Skeletal muscle tissue (tissue), 4 donors: ENCODE measurements around the gene LENG8. TPM values are rescaled to one million over a fixed set of nuclear protein-coding genes. Genes with fewer than 3 reads are reported as not detected.

Experiments used
- H3K27ac ChIP-seq: one replicate; pipeline ENCODE4 v1.7.0; 2013; ENCODE audit warnings: mild to moderate bottlenecking, low read depth, low read length, inconsistent platforms
- H3K27me3 ChIP-seq, 3 donors: one replicate each; pipeline ENCODE4 v1.7.0; 2013; ENCODE audit warnings: low read length in 3 of 3; ENCODE audit not compliant: control insufficient read depth in 3 of 3, insufficient read depth in 3 of 3
- H3K36me3 ChIP-seq, 3 donors: one replicate each; pipeline ENCODE4 v1.7.0; 2013; ENCODE audit warnings: low read length in 3 of 3; ENCODE audit not compliant: control insufficient read depth in 3 of 3, insufficient read depth in 3 of 3
- H3K4me1 ChIP-seq, 3 donors: one replicate each; pipeline ENCODE4 v1.7.0; 2013; ENCODE audit warnings: low read length in 3 of 3, mild to moderate bottlenecking in 3 of 3; ENCODE audit not compliant: control insufficient read depth in 3 of 3, insufficient read depth in 3 of 3
- H3K4me3 ChIP-seq, 3 donors: one replicate each; pipeline ENCODE4 v1.7.0; 2013; ENCODE audit warnings: low read length in 3 of 3
- H3K9ac ChIP-seq, 3 donors: one replicate each; pipeline ENCODE4 v1.7.0; 2013; ENCODE audit warnings: low read length in 3 of 3, mild to moderate bottlenecking in 3 of 3, moderate library complexity in 2 of 3, low read depth in 1 of 3
- H3K9me3 ChIP-seq, 3 donors: one replicate each; pipeline ENCODE4 v1.7.0; 2013; ENCODE audit warnings: low read length in 3 of 3; ENCODE audit not compliant: control insufficient read depth in 3 of 3
- total RNA-seq: library from RNA; depleted of rRNA; stranded (reverse); fragments of >200 nt; gene quantifications from one replicate; pipeline ENCODE4 v1.2.3, GENCODE V29; 2014
- donor health status: Osteomylitis.

LENG8 gene
- total RNA-seq, 1 donor from 2014 or later = 15.1 TPM

GRCh38 chr19:54421521-54421920 lies 27.5 kb upstream of the LENG8 start:
- Histone ChIP-seq H3K27ac (no peak overlapping the region), H3K9ac (no peak overlapping the region), H3K27me3 (peaks cover 61 to 68% (median 66%) of the 10 kb centered on the region in 3 donors), H3K9me3 (peaks cover 0 to 2% (median 0%) of the 10 kb centered on the region in 3 donors), H3K36me3 (no peaks in the 10 kb centered on the region), H3K4me3 (no peak overlapping the region), H3K4me1 (no peaks in the 10 kb centered on the region)

DNA sequence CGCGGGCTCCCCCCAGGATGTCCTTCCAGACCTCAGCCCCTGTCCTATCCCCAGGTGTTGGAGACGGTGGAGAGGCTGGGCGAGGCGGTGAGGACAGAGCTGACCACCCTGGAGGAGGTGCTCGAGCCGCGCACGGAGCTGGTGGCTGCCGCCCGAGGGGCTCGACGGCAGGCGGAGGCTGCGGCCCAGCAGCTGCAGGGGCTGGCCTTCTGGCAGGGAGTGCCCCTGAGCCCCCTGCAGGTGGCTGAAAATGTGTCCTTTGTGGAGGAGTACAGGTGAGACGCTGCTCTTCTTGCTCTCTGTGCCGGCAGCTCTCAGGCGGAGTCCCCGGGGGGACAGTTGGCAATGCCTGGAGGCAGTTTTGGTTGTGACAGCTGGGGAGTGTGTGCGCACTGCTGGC lies 26.9 kb upstream of the LENG8 start:
- no peaks in the 10 kb centered on the region for H3K36me3 ChIP-seq
- H3K9me3 ChIP-seq = peaks cover 0 to 2% (median 0%) of the 10 kb centered on the region in 3 donors
- no peak overlapping the region for H3K9ac ChIP-seq
- no peak overlapping the region for H3K27ac ChIP-seq
- peaks cover 58 to 64% (median 63%) of the 10 kb centered on the region in 3 donors for H3K27me3 ChIP-seq
- no peak overlapping the region for H3K4me3 ChIP-seq
- no peaks in the 10 kb centered on the region for H3K4me1 ChIP-seq

GRCh38 chr19:54424201-54424600 lies 24.8 kb upstream of the LENG8 start:
- Histone ChIP-seq H3K4me1 (no peaks in the 10 kb centered on the region), H3K27ac (no peak overlapping the region), H3K4me3 (no peak overlapping the region), H3K9ac (no peak overlapping the region), H3K36me3 (no peaks in the 10 kb centered on the region), H3K27me3 (peaks cover 48 to 57% (median 57%) of the 10 kb centered on the region in 3 donors), H3K9me3 (no peaks in the 10 kb centered on the region)

DNA sequence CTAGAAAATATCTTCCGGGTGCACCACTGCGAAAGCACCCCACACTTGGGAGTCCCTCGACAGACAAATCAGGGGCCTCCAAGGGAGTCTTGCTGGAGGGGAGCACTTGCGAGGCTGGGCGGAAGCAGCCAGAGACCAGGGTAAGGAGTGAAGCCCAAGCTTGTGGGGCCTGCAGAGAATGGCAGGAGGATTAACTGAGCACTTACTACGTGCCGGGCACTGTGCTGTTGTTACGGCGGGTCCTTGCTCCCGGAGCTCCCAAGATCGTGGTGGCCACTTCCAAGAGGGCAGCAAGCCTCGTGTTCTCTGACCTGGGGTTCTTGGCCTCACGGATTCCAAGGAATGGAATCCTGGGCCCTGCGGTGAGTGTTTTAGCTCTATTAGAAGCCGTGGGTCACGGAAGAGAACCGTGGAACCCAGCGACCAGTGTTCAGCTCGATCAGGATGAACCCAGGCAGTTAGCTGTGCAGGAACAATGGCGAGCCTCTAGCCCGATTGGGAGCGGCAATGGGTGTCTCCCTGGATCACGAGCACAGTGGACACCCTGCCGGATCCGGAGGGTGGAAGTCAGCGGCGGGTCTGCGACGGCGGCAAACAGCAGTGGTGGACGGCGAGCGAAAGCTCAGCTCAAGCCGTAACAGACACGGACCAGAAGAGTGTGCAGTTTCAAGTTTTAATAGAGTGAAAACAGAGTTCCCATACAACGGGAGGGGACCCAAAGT lies 24.2 kb upstream of the LENG8 start:
- H3K4me3 ChIP-seq = no peak overlapping the region
- H3K9ac ChIP-seq = no peak overlapping the region
- peaks cover 48 to 57% (median 57%) of the 10 kb centered on the region in 3 donors for H3K27me3 ChIP-seq
- H3K4me1 ChIP-seq = no peaks in the 10 kb centered on the region
- H3K36me3 ChIP-seq = no peaks in the 10 kb centered on the region
- H3K27ac ChIP-seq = no peak overlapping the region
- no peaks in the 10 kb centered on the region for H3K9me3 ChIP-seq

- Histone ChIP-seq H3K9ac (no peak overlapping the region), H3K9me3 (no peaks in the 10 kb centered on the region), H3K27me3 (peaks cover 50 to 59% (median 58%) of the 10 kb centered on the region in 3 donors), H3K4me1 (peaks cover 0 to 3% (median 2%) of the 10 kb centered on the region in 3 donors), H3K4me3 (no peak overlapping the region), H3K27ac (no peak overlapping the region), H3K36me3 (no peaks in the 10 kb centered on the region)
These were observed 23.6 kb upstream of the LENG8 start for GRCh38 chr19:54425382-54425723.

- Histone ChIP-seq H3K27me3 (peaks cover 43 to 59% (median 50%) of the 10 kb centered on the region in 3 donors), H3K9ac (no peak overlapping the region), H3K36me3 (no peaks in the 10 kb centered on the region)
These were observed 22.6 kb upstream of the LENG8 start for GRCh38 chr19:54426291-54426931.

GRCh38 chr19:54427586-54427985 lies 21.4 kb upstream of the LENG8 start:
- H3K4me1 ChIP-seq = peaks cover 3 to 7% (median 6%) of the 10 kb centered on the region in 3 donors
- no peak overlapping the region for H3K4me3 ChIP-seq
- H3K36me3 ChIP-seq = no peaks in the 10 kb centered on the region
- no peak overlapping the region for H3K27ac ChIP-seq
- no peak overlapping the region for H3K9ac ChIP-seq
- peaks cover 44 to 51% (median 45%) of the 10 kb centered on the region in 3 donors for H3K27me3 ChIP-seq
- H3K9me3 ChIP-seq = no peaks in the 10 kb centered on the region

More at GRCh38 chr19:54426291-54426931, 22.6 kb upstream of the LENG8 start:
- Histone ChIP-seq H3K9me3 (no peaks in the 10 kb centered on the region), H3K4me1 (peaks cover under 1 to 4% (median 4%) of the 10 kb centered on the region in 3 donors), H3K27ac (no peak overlapping the region), H3K4me3 (no peak overlapping the region)

DNA sequence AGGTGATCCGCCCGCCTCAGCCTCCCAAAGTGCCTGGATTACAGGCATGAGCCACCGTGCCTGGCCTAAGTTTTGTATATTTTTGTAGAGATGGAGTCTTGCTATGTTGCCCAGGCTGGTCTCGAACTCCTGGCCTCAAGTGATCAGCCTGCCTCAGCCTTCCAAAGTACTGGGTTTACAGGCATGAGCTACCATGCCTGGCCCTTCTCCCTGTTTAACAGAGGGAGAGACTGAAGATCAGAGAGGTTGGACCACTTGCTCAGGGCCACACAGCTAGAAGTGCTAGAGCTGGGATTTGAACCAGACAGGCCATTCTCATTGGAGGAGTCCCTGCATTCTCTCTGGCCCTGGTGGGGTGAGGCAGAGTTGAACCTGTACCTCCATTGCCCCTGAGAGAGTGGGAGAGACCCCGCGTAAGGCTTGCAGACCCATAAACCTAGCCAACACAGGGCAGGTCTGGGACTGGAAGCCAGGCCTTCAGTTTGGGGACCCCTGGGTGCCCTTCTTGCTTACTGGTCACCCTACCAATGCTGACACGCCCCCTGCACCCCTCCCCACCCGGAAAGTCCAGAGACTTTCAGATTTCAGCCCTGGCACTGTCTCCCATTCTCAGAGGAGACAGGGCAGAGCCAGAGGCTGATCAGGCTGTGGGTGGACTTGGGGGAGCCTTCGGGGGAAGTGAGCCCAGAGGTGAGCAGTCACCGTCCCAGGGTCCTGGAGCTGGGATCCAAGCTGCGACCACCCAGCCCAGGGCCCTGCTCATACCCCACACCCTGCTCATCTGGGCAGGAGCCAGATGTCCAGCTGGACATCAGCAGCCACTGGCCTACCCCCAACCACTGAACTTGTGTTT lies 20.4 kb upstream of the LENG8 start:
- no peaks in the 10 kb centered on the region for H3K9me3 ChIP-seq
- peaks cover 42 to 51% (median 45%) of the 10 kb centered on the region in 3 donors for H3K27me3 ChIP-seq
- no peaks in the 10 kb centered on the region for H3K36me3 ChIP-seq
- H3K9ac ChIP-seq = no peak overlapping the region
- no peak overlapping the region for H3K4me3 ChIP-seq
- peaks cover 3 to 7% (median 6%) of the 10 kb centered on the region in 3 donors for H3K4me1 ChIP-seq
- no peak overlapping the region for H3K27ac ChIP-seq

DNA sequence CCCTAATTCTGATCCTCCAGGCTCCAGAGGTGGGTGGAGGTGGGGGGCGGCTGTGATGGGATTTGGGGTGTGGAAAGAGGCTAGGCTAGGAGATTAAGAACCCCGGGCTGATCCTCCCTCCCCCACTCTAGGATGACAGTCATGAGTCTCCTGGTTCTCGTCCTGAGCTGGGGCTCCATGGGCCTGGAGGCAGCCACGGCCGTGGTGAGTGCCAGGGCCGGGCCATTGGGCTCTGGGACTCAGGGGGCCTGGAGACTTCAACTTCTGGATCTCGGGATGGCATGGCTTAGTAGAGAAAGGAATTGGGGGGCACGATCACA lies 19.9 kb upstream of the LENG8 start:
- Histone ChIP-seq H3K4me1 (peaks cover 3 to 7% (median 6%) of the 10 kb centered on the region in 3 donors), H3K9ac (no peak overlapping the region), H3K27me3 (peaks cover 40 to 55% (median 48%) of the 10 kb centered on the region in 3 donors), H3K4me3 (no peak overlapping the region), H3K9me3 (no peaks in the 10 kb centered on the region), H3K36me3 (no peaks in the 10 kb centered on the region), H3K27ac (no peak overlapping the region)
